Stimulated activated CD8-positive, alpha-beta memory T cell treated with anti-CD3 and anti-CD28 coated beads, Interleukin-4, amount 100 ng/mL, for 4 hours (primary cell): ENCODE data around the gene GSK3B.

Source experiments
- DNase-seq, 2 donors: peaks; one replicate each; pipeline ENCODE4 v3.0.0-alpha.2; 2020; ENCODE audit warnings: low read depth in 2 of 2, low spot score in 1 of 2

Gene GSK3B

GRCh38 chr3:120093911-120094775, at the start of gene GSK3B:
TSS of gene GSK3B (minus strand) at chr3:120094447. CDS start at chr3:120093434, 1,013 bp downstream.
- peak; percentile 98 for DNase-seq

DNA sequence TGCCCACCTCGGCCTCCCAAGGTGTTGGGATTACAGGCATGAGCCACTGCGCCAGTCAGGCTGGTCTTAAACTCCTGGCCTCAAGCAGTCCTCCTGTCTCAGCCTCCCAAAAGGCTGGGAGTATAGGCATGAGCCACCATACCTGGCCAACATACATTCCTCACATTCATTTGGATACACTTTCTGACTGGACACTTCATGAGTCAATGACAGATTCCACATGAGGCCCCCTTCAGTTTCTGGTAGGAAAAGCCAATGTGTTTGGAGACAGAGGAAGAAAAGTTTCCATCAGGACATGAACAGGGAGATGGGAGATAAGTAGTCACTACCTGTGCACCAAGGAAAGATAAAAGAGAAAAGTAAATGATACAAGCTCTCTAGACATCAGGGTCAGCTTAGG, 49.4 kb upstream of the GSK3B start:
- DNase-seq = no peak

GRCh38 chr3:120142236-120142635, 48.0 kb upstream of the GSK3B start:
- DNase-seq = no peak

- DNase-seq = no peak
Observed at GRCh38 chr3:120140098-120140742, 46.0 kb upstream of the GSK3B start.

DNA sequence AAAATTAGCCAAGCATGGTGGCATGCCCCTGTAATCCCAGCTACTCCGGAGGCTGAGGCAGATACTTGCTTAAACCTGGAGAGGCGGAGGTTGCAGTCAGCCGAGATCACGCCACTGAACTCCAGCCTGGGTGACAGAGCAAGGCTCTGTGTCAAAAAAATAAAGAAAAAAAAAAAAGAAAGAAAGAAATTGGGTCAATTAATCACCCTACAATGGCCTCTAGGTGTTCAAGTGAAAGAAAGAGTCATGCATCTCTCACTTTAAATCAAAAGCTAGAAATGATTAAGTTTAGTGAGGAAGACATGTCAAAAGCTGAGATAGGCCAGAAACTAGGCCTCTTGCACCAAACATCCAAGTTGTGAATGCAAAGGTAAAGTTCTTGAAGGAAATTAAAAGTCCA, 44.9 kb upstream of the GSK3B start:
- no peak for DNase-seq

DNA sequence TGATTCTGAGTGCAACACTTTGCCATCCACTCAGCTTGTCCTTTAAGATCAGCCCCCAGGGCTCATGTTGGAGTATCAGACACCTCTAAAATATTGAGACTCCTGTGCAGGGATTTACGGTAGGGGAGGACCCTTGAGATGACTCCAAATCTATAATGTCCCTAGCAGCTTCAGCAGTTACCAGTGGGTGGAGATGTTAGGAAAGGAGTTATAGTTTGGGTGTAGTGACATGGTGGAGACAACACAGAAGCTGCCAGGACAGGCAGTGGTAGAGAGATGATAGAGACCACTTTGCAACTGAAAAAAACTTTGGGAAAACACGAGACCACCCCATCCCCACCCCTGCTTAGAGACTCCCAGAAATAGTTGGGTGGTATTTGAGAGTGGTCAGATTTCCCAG, 43.3 kb upstream of the GSK3B start:
- DNase-seq = no peak

DNA sequence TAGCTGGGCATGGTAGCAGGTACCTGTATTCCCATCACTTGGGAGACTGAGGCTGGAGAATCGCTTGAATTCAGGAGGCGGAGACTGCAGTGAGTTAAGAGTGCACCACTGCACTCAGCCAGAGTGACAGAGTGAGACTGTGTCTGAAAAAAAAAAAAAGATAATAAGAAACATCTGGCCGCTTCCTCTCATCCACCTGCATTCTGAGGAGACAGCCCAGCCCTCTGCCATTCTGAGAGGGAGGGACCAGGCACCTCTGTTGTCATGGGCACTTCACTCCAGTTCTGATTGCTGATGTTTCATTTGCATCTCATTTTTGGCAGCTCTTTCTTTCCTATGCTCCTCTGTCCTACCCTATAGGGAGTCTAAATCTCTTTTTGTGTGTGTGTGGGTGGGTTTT, 36.4 kb upstream of the GSK3B start:
- DNase-seq = no peak

- DNase-seq = no peak
Observed at GRCh38 chr3:120129718-120130513, 35.7 kb upstream of the GSK3B start.

DNA sequence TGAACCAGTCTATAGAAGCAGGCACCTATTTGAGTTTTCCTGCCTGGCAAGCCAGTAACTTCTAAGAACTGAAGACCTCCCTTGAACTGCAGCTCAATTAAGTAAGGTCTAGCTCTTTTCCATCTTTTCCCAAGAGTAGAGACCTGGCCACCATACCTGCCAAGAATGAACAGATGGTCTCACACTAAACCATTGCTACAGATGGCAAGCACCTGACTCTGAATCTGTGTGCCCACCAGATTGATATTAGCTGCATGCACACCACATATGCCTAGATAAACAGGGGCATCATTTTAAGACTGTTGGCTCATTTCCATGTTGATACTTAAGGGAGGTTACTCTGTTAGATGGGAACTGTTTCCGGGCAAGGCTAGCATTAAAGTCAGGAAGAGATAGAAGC, 34.8 kb upstream of the GSK3B start:
- DNase-seq = no peak

DNA sequence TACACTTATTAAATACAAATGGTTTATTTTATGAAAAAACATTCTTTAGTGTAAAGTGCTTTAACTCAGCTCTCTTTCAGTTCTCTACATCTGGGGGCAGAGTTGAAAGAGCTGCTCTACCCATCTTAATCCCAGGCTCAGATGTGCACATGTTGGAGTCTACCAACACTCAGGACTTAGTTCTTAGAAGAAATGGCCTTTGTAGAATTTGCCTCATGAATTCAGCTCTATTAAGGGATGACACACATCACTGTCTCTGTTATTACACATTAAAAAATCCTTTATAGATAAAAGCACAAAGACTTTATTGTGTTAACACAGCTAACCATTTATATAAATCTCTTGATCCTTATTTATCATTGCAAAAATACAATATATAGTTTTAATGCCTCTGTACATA, 31.7 kb upstream of the GSK3B start:
- no peak for DNase-seq

- DNase-seq = no peak
Observed at GRCh38 chr3:120119846-120120510, 25.7 kb upstream of the GSK3B start.

GRCh38 chr3:120114981-120115380, 20.7 kb upstream of the GSK3B start:
- no peak for DNase-seq

DNA sequence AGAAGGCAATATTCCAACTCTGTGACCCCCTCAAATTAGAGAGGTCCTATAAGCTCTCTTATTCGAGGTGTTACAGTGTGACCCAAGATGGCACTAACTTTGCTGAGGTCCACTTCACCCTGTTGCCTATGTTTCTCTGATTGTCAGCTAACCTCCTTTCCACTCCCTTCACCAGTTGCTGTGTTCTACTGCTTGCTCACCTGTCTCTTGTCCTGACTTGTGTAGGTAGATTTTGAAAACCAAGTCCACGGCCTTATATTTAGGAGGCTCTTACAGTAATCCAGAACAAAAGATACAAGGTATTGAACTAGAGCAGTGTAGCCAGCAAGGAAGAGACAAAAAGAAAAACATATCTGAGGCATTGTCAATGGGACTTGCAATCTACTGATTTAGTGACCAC, 20.1 kb upstream of the GSK3B start:
- no peak for DNase-seq

DNA sequence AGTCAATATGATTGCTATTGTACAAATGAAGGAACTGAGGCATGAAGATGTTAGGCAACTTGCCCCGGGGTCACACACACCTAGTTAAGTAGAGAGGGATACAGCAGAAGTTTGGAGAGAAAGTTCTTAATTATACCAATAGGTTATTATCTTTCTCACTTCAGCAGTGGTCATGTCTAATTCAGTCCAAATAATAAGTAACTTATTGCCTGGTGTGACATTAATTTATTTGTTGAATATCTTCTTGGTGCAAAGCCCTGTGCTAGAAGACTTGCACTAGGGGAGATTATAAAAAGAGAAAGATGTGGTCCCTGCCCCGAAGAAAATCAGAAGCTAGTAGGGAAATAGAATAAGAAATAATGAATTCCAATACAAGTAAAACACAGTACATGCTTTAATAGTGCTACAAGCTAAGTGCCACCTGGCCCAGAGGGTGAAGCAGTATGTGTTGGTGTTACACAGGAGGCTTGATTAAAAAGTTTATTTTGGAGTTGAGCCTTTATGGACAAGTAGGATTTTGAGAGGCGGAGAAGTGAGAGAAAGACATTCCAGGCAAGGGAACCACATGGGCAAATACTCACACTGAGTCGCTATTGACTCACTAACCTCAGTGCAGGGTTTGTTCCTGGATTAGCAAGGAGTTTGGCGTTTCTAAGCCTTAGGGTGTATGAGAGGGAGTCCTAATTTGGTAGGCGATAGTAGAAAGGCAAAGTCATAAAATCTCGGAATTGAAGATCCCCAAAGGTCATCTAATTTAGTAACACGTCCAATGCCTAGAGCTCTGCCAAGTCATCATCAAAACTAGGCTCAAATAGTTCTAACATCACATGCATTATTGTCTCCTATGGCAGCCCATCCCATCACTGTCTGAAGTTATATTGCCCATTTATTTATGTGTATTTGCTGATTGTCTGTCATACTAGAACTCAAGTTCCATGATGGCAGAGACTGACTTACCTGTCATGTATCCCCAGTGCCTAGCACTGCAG, 19.2 kb upstream of the GSK3B start:
- no peak for DNase-seq

GRCh38 chr3:120111898-120112297, 17.7 kb upstream of the GSK3B start:
- no peak for DNase-seq

GRCh38 chr3:120103276-120103675, 9.0 kb upstream of the GSK3B start:
- DNase-seq = no peak

GRCh38 chr3:120102674-120103073, 8.4 kb upstream of the GSK3B start:
- DNase-seq = no peak

DNA sequence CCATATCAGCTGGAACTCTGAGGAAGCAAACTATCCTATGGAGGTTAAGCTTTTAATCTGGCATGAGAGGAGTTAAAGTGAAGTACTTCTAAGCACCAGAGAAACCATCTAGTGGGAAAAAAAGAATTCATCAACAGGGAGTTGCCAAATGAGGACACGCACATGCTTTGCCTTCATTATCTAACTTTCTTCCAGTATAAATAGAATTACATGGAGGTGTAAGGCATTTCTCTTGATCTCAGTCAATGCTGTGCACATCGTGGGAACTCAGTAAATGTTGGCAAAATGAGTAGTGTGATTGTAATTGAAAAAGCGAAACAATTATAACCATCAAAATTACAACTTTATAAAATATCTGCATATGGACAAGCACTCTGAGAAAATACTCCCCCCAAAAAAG, 8.0 kb upstream of the GSK3B start:
- no peak for DNase-seq

DNA sequence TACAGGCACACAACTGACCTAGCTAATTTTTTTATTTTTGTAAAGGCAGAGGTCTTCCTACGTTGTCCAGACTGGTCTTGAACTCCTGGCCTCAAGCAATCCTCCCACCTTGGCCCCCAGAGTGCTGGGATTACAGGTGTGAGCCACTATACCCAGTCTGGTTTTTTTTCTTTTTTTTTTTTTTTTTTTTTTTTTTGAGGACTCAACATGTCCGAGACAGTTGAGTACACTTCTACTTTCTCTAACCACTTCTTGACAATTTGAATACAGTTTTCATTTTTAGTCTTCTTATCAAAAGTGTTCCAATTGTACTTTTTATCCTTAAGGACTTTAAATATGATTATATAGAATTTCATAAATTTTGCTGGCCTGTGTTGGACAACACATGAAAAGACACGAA, 7.4 kb upstream of the GSK3B start:
- DNase-seq = no peak

DNA sequence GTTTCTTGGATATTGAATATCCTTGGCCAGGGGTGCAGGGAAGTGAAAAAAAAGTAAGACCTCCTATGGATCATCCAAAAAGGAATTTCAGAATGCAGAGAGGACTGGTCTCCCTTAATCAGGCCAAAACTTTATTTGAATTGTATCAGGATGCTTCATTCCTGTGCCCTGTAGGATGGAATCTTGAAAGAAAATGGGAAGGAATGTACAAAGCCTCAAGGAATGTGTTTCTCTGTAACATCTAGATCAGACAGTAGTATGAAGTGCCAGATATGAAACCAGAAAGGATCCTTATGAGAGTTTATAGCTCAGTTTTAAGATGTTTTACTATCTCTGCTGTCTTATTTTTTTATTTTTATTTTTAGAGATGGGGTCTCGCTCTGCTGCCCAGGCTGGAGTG, 6.5 kb upstream of the GSK3B start:
- no peak for DNase-seq
